Stimulated activated CD8-positive, alpha-beta memory T cell treated with anti-CD3 and anti-CD28 coated beads, Interleukin-4, amount 100 ng/mL, for 48 hours (primary cell): Measurements from ENCODE around the gene PDLIM7.

ENCODE experiments used
- DNase-seq: peaks from one replicate; pipeline ENCODE4 v3.0.0-alpha.2; 2020

PDLIM7 gene

GRCh38 chr5:177472460-177473442, 24.7 kb downstream of the PDLIM7 start:
- peak; percentile 86 for DNase-seq

- peak; percentile 75 for DNase-seq
Observed at GRCh38 chr5:177471610-177472356, 25.6 kb downstream of the PDLIM7 start.

DNA sequence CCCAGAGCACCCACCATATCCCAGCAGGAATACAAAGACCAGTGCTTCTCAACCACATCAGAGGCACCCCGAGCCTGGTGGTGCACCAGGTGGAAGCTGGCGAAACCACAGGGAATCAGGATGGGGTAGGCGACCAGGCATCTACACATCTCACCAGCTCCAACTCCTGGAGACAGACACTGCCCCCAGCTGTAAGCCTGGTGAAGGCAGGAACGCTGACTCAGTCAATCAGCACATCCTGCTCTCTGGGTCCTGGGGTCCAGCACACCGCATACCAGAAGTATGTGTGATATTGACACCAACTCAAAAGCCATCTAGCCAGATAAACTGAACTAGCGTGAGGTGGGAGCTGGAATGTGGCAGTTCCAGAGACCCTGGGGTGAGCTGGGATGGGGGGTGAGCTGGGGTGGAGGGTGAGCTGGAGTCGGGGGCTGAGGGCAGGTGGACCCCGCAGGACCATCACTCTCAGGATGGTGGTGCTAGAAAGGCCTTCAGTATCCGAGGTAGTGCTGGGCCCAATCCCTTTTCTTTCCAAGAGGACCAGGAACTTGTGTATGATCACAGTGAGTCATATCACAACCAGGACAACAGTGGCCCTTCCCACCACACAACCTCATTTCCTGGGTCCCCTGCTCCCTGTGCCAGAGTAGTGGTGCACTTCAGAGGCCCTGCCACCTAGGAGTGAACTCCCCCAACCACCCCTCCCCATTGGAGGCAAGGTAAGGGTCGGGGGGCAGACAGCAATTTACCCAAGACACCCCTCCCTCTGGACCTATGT, 26.5 kb downstream of the PDLIM7 start:
- no peak for DNase-seq

- DNase-seq: no peak
Observed at GRCh38 chr5:177469750-177470525, 27.5 kb downstream of the PDLIM7 start.

GRCh38 chr5:177468685-177469628, 28.4 kb downstream of the PDLIM7 start:
- no peak for DNase-seq

DNA sequence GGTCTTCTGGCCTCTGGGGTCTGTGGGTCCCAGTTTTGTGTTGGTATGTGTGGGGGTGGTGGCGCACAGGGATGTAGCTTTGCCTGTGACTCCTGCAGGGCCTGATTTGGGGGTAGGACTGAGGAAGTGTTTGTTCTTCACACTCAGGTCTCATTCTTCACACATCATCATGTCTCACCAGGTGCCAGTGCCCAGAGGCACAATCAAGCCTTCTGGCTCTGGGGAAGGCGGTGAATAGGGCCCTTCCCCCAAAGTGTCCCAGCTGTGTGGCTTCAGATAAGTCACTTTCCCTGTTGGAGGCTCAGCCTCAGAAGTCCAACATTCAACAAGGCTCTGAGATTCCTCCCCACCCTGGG, 29.1 kb downstream of the PDLIM7 start:
- DNase-seq: no peak

GRCh38 chr5:177467436-177467835, 30.0 kb downstream of the PDLIM7 start:
- DNase-seq: no peak

DNA sequence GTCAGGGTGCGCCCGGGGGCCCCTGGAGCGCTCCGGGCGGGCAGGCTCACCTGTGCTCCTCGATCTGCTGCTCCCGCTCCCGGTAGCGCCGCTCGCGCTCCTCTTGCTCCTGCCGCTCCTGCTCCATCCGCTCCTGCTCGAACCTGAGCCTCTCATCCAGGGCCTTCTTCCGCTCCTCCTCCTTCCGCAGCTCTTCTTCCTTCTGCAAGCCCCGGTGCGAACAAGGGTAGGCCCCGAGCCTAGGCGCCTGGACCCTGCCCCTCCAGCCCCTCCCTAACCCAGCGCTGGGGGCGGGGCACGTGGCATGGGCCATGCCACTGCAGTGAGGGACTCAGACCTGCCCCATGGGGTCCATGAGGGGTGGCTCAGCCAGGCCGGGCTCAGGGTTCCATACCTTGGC, 30.5 kb downstream of the PDLIM7 start:
- DNase-seq: no peak

DNA sequence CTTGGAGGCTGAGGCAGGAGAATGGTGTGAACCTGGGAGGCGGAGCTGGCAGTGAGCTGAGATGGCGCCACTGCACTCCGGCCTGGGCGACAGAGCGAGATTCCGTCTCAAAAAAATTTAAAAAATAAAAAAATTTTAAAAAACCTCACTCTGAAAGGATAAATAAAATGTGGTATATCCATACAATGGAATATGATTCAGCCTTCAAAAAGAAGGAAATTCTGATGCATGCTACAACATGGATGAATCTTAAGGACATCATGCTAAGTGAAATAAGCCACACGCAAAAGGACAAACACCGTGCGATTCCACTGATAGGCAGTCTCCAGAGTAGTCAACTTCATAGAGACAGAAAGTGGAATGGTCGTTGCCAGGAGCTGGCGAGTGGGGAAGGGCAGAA, 32.4 kb downstream of the PDLIM7 start:
- no peak for DNase-seq

- no peak for DNase-seq
Observed at GRCh38 chr5:177462021-177462670, 35.3 kb downstream of the PDLIM7 start.

DNA sequence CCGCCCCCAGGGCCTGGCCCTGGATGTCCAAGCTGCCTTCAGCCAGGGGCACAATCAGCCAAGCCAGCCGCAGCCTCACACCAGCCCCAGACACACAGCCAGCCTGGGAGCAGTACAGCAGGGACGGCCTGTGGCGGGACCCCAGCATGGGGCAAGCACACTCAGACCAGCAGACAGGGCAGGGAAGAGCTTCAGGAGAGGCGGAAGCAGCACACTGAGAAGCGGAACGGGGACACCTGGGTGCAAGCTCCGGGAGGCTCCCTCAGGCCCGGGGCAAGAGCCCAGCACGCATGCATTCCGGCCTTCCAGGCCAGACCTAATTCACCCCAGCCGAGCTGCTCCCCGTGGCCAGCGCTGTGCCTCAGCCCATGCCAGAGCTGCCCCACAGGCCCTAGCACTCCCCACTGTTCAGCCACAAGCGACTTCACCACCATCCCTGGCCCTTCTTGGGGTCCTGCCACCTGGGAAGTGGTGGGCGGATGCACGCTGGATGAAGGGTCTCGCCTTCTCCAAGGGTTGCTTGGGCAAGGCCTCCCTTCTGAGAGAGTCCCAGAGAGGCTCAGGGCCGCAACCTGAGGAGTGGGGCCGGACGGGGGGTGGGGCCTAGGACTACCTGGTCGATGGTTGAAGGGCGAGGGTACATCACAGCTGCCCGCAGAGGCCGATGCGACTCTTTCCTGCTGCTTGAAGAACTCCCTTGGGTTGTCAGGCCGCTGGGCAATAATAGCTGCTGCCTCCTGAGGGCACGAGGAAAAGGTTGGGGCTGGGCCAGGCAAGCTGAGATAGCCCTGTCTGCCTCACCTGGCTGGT, 37.4 kb downstream of the PDLIM7 start:
- DNase-seq: no peak

- no peak for DNase-seq
Observed at GRCh38 chr5:177459357-177459756, 38.0 kb downstream of the PDLIM7 start.

- no peak for DNase-seq
Observed at GRCh38 chr5:177458912-177459350, 38.5 kb downstream of the PDLIM7 start.

- DNase-seq: no peak
Observed at GRCh38 chr5:177457852-177458681, 39.3 kb downstream of the PDLIM7 start.

DNA sequence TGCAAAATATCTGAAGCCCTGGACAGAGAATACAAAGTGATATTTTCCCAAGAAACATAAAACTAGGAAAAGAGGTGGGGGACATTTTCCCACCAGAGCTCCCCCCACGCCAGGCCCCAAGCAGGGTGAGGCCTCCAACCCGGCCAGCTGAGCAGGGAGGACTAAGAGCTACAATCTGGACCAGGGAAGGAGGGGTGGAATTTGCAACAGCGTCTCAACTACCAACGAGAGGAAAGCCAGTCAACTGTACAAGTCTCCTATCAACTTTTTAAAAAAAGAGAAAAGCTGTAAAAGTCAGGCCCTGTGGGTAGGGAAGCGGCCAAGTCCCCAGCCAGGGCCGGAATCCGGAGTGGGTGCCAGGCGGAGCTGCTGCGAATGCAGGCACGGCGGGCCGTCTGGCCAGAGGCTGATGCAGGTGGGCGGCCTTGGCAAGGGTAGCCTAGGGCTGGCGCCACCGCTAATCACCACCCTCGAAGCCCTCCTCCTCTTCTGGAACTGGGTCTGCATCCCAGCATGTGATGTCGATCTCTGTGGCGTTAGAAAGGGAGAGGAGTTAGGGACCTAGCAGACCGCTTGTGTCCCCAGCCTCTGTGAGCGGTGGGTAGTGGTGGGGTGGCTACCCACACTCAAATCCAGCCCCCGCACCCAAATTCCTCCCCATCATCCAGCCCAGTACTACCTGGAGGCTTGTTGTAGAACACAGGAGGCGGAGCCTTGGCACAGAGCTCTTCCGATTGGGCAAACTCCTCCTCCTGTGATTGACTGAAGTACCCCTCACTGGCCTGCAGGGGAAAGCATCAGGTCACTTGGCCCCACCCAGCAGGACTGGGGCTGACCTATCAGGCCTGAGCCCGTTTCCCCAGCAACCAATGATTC, 40.2 kb downstream of the PDLIM7 start:
- peak; percentile 72 for DNase-seq

GRCh38 chr5:177456591-177456964, 40.8 kb downstream of the PDLIM7 start:
- no peak for DNase-seq

DNA sequence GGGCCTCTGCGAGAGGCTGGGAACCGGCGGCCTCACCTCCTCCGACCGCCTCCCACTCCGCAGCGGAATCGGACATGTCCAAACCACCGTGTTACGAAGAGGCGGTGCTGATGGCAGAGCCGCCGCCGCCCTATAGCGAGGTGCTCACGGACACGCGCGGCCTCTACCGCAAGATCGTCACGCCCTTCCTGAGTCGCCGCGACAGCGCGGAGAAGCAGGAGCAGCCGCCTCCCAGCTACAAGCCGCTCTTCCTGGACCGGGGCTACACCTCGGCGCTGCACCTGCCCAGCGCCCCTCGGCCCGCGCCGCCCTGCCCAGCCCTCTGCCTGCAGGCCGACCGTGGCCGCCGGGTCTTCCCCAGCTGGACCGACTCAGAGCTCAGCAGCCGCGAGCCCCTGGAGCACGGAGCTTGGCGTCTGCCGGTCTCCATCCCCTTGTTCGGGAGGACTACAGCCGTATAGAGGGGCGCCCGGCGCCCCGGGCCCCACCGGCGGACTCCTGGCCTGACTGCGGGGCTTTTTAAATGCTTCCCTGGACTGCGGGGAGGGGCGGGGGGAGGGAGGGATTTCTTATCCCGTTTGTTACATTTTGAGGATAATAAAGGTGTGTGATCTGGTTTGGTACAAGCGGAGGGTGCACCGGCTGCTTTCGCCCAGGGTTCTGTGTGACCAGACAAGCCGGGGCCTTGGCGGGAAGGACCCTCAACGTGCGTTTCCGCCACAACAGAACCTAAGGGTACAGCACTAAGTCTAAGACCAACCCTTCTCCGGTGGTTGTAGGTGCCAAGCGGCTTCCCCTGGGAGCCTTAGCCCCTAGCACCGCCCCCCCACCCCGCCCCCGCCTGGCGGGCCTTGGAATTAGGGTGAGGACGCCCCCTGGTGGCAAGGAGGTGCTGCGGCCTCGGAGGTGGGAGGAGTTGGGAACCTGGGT, 41.5 kb downstream of the PDLIM7 start:
- DNase-seq: peak; percentile 99
